Femur (tissue), 1 donor: Measurements from ENCODE around the gene UHRF2.
"Not testable (repeated sequence)": the region's sequence is repeated elsewhere in the genome, so short reads cannot be mapped to it uniquely, and the experiment has no call there.

Experiments
- DNase-seq: peaks from one replicate; pipeline ENCODE4 v3.0.0-alpha.2; 2017

UHRF2 gene, protein sequence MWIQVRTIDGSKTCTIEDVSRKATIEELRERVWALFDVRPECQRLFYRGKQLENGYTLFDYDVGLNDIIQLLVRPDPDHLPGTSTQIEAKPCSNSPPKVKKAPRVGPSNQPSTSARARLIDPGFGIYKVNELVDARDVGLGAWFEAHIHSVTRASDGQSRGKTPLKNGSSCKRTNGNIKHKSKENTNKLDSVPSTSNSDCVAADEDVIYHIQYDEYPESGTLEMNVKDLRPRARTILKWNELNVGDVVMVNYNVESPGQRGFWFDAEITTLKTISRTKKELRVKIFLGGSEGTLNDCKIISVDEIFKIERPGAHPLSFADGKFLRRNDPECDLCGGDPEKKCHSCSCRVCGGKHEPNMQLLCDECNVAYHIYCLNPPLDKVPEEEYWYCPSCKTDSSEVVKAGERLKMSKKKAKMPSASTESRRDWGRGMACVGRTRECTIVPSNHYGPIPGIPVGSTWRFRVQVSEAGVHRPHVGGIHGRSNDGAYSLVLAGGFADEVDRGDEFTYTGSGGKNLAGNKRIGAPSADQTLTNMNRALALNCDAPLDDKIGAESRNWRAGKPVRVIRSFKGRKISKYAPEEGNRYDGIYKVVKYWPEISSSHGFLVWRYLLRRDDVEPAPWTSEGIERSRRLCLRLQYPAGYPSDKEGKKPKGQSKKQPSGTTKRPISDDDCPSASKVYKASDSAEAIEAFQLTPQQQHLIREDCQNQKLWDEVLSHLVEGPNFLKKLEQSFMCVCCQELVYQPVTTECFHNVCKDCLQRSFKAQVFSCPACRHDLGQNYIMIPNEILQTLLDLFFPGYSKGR

DNA sequence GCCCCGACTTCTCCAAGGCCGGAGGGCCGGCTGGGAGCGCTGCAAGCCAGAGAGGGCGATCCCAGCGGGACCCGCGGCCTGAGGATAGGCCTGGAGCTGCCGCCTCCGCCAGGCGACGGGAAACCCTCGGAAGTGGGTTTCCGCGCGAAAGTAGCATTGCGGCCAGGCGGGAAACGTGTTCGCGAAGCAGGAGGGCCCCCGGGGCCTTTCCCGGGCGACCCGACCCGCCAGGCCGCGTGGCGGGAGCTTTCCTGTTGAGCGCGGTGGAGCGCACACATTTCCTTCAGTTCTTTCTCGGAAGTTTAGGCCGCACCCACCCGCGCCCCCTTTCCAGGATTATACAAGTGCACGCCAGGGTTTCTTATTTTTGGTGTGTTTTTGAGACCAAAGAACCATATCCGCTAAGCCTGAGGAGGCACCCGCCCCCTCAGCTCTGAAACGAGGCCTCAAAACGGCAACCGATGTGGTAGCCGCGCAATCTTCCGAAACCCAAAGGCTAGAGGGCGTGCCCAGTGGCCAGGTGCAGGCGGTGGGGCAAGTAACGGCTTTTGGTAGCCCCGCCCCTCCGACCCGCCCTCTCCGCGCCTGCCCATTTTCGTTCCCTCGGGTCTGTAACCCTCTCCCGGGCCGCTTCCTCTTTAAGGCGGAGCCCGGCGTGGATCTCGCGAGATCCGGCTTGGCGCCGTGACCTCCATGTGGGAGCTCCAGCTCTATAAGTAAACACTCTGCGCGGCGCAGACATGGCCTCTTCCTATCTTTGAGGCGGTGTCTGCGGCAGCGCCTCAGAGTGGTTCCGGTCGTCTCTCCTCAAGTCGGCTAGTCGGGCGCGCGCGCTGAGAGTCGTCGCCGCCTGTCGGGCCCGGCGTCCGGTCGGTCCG is at the start of gene UHRF2:
TSS of gene UHRF2 (plus strand) at position 713 of the 878 bp plus-strand sequence. CDS start 292 bp downstream, outside the sequence.
- DNase-seq: peak; percentile 99

DNA sequence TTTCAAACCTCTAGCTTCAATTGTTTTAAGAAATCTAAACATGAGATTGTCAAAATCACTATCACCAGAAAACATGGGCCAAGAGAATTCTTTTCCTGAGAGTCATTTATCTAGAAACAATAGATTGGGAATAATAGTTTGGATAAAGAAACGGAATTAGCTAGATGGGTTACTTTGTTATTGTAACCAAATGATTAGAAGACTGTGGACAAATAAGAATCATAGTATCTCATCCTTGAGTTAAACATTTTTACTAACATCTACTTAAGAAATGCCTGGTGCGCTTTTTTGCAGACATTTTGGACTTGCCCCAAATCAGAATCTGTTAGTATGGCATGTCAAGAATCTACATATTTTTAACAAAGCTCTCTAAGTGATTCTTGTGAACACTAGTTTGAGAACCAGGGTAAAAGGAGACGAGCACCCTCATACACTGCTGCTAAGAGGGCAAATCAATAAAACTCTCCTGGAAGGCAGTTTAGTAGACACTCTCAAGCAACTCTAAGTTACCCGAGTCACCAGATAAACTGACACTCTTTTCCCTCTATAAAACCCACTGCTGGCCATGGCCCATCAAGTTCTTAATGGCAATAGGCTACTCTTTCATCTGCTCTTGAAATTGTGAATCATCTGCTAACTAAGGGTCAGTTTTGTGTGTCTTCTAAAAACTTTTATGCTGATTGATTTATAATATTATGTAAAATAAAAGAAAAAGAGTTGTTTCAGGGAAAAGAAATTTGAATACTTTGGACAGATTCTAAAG is 45.7 kb upstream of the UHRF2 start:
- no peak for DNase-seq

DNA sequence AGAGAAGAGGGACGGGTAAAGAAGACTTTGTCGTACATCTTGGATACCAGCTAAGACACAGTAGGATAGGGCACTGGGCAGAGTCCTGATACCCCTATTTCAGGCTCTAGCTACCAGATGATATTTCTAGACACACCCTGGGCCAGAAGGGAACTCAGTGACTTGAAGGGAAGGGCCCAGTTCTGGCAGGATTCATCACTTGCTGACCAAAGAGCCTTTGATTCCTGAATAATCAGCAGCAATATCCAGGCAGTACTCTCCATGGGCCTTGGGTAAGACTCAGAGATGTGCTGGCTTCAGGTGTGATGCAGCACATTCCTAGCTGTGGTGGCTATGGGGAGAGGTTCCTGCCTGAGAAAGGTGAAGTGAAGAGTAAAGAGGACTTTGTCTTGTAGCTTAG is 44.2 kb upstream of the UHRF2 start:
- DNase-seq: no peak

DNA sequence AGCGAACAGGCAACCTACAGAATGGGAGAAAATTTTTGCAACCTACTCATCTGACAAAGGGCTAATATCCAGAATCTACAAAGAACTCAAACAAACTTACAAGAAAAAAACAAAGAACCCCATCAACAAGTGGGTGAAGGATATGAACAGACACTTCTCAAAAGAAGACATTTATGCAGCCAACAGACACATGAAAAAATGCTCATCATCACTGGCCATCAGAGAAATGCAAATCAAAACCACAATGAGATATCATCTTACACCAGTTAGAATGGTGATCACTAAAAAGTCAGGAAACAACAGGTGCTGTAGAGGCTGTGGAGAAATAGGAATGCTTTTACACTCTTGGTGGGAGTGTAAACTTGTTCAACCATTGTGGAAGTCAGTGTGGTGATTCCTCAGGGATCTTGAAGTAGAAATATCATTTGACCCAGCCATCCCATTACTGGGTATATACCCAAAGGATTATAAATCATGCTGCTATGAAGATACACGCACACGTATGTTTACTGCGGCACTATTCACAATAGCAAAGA is 31.5 kb upstream of the UHRF2 start:
- DNase-seq: not testable (repeated sequence)

DNA sequence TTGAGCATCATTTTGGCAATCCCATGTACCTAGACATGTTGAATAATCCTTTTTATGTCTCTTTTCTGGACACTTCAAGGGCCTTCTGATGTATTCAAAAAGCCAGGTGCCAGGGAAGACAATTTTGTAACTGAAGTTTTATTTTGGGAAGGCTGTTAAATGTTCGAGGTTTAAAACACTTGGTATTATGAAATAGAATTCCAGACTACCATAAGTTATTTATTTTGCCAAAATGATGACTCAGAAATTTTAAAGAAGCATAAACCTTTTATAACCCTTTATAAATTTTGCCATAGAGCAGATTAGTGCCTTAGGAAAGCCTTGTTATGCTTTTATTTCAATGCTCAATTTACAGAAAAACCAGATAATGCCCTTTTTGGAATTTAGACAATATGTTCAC is 30.3 kb upstream of the UHRF2 start:
- DNase-seq: no peak

DNA sequence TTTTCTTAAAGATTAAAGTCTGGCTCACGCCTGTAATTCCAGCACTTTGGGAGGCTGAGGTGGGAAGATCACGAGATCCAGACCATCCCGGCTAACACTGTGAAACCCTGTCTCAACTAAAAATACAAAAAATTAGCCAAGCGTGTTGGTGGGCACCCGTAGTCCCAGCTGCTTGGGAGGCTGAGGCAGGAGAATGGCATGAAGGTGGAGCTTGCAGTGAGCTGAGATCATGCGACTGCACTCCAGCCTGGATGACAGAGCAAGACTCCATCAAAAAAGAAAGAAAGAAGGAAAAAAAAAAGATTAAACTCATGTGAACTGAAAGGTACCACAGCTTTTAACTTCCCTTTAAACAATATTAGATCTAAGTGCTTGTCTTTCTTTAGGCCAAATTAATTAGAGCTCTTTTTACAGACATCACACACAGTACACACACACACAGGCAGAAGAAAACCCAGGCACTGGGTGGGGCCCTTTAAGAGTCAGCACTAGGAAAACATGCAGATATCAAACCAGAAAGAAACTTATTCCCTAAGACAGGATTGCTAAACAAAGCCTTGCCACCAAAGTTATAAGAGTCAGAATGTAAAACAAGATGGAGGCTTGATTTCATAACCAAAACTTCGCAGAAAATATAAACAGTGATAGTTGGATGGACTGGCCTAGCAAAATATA is 29.3 kb upstream of the UHRF2 start:
- no peak for DNase-seq

DNA sequence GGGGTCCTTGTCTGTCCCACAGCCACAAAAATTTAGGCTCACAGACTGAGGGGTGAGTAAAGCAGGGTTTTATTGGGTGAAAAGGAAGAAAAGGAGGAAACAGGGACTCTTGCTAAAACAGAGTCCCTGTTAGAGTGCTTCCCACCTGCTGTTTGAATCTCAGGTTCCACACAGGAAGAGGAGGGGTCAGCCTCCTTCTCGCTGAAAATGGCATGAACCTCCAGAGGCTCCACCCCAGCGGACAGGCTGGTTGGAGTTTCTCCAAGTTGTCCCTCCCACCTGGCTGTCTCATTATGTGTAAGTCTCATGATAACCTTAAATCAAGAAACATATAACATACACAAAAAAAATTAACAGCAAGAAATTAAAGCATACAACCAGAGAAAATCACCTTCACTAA is 28.3 kb upstream of the UHRF2 start:
- DNase-seq: no peak

DNA sequence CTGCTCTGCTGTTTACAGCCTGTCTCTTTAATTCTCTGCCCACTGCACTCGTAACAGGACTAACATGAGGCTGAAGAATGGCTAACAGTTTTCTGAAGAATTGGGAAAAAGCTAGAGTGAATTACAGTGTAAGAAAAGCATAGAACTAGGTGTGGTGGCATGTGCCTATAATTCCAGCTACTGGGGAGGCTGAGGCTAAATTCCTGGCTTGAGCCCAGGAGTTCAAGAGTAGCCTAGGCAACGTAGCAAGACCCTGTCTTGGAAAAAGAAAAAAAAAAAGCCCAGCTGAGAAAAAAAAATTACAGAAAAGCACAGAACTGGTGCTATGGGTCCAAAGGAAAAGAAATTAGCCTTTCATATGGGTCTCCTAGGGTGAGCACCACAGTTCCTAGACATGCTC is 13.9 kb upstream of the UHRF2 start:
- DNase-seq: no peak

DNA sequence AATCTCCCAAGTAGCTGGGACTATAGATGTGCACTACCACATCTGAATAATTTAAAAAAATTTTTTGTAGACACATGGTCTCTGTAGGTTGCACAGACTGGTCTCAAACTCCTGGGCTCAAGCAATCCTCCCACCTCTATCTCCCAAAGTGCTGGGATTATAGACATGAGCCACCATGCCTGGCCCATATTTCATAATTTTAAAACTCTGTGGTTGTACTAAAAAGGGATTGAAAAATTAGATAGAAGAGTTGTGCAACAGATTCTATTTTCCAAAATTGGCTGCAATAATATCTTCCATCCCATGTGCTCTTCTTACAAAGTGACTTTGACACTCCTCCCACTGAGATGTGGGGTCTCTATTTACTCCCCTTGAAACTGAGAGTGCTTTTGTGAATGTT is 7.6 kb upstream of the UHRF2 start:
- DNase-seq: no peak

DNA sequence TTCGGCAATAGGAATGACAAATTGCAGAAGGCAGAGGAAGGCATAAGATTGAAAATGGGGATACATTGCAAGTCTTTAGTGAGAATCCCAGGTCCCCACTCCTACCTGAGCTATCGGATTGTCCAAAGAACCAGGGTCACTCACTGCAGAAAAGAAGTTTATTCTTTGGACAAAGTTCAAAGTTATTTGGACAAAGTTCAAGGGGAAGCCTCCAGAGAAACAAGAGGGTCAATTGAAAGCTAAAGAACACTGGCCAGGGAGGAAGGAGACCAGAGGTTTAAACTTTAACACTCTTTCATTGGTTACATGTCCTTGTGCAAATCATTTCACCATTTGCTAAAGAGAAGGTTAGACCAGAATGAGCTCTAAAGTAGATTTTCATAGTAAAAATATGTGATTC is 5.2 kb upstream of the UHRF2 start:
- no peak for DNase-seq

DNA sequence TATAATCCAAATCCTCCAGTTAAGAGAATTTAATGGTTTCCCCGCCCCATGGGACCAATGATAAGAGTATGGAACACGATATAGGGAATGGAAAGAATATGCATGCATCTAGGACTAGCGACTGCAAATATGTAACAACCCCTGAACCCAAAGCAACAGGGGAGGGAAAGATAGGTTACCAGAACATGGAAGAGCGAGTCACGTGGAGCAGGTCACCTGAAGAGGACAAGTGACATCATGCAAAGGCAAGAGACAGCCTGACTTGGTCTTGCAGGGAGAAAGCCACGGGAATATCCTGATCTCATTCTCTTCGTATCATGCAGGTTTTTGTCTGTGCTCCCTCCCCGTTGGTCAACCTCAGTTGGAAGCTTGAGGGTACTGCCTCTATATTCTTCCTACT is 4.7 kb upstream of the UHRF2 start:
- DNase-seq: no peak

DNA sequence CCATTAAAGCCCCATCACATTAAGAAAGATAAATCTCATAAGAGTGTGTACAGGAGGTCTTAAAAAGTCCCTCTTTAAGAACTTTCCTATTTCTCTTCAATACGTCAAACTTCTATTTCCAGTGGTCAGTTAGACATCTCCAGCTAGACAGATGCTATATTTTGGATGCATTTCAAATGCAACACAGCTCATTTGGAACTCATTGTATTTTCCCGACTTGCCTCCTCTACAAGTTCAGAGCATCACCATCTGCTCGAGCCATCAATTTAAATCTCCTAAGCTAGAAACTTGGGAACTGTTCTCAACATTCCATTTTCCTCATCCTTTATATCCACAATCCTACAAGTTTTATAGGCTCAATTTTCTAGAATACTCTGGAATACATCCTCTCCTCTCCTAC is 3.2 kb upstream of the UHRF2 start:
- DNase-seq: no peak

DNA sequence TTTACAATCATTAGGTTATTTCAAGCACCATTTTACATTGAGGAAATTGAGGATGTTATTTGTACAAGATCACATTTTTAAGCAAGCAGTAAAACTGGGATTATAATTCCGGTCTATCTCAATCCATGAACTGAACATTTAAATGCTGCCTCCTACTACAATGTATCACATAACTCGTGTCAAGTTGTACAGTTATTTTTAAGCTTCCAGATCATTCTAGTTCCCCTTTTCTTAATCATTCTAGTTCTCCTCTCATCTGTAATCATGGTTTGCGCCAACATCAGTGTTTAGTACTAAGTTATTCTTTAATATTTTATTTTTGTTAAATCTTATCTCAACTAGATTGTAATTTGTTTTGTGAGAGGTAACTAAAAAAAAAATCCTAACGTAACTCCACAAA is 2.4 kb upstream of the UHRF2 start:
- DNase-seq: no peak

DNA sequence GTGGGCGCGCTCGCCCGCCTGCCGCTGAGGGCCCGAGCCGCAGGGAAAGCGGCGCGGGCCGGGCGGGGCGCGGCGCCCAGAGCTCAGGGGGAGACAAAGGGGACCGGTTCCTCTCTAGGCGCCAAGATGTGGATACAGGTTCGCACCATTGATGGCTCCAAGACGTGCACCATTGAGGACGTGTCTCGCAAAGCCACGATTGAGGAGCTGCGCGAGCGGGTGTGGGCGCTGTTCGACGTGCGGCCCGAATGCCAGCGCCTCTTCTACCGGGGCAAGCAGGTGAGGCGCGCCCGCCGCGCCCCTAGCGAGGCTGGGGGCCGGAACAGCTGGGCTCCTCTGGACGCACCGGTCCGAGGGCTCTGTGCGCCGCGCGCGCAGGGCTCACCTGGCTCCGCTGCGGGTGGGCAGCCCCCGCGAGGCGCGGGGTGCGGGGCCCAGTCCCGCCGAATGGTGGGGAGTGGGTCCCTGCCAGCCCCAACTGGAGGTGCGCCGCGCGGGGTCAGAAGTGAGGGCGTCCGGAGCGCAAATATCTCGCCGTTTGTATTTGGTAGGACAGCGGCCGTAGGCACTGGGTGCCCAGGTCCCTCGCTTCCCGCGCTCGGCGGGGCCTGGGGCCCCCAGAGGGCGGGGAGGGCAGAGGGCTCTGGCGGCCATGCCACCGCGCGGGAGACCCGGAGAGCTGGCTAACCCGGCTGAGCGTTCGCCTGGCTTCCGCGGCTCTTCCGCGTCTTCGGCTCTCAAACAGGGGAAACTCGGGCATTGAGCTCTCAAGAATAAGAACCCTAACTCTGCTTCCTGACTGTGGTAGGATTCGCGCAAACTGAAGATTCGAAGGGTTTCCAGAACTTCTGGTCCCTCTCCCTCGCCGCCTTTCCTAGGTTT is 607 bp downstream of the UHRF2 start:
- DNase-seq: peak; percentile 38

DNA sequence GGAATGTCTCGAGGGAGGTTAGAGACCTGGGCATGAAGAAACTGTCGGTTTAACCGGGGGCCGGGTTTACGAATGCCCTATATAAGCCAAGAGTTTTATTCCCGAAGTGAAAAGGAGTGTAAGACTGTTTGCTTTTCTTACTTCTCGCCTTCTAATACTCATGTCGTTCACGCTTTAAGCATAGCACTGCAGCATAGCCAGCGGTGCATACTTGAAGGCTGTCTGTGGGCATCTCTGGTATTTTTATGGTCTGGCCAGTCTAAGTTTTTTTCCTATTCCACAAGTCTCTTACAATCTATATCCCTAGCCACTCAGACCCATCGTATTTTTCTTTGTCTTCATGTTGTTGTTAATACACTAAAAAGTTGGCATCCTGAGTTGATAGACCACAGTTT is 1.2 kb downstream of the UHRF2 start:
- DNase-seq: peak; percentile 30

DNA sequence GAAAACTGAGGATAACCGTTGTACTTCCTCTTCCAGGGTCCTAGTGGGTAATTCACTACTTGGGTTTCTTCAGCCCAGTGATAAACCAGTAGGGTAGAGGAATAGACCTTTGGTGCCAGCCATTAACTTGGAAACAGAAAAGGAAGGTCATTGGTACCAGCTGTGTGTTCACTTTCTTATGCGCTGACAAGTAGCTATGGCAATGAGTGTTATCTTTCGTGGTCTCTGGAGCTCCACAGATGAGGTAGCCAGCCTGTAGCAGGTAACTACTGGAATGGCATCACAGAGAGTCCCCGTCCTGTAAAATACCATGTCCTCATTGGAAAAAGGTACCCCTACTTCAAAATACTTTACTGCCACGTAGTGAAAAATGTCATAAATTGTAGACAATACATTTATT is 2.3 kb downstream of the UHRF2 start:
- DNase-seq: no peak

DNA sequence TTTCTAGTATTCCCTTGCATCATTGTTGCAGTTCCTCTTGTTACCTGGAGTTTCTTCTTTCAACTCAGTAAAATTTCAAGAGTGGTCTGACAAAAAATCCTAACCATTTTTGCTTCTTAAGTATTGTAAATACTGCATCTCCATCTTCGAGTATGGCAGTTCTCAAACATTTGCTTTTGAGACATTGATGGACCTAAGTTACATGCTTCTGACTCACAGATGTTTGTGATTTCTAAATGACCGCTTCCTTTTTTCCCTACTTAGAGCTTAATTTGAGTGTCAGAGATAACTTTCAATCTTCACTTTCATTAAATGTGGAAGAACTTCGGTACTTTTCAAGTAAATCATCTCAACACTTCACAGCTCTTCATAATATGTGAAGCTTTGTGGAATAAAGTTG is 4.2 kb downstream of the UHRF2 start:
- DNase-seq: no peak

DNA sequence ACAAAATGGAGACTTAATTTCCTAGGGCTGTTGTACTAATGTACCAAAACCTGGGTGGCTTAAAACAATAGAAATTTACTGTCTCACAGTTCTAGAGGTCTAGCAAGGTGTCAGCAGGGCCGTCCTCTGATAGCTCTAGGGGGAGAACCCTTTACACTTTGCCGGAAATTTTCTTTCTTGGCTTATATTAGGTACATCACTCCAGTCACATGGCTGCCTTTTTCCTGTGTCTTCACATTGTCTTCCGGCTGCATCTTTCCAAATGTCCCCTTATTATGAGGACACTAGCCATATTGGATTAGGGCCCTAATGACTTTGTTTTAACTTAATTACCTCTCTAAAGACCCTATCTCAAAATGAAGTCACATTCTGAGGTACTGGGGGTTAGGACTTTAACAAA is 5.8 kb downstream of the UHRF2 start:
- DNase-seq: no peak

DNA sequence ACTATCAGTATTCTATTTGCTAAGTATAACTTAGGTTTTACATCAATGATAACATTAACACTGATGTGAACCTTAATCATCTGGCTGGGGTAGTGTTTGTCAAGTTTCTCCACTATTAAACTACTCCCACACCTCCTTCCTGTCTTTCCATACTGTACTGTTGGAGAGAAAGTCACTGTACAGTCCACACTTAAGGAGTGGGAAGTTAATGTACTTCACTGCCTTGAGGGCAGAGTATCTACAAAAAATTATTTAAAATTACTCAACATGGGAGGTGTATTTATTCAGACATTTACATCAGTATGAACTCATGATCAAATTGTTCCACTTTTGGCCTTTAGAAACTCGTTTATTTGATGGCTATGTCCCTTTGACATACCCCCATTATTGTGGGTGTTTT is 11.9 kb downstream of the UHRF2 start:
- DNase-seq: no peak

DNA sequence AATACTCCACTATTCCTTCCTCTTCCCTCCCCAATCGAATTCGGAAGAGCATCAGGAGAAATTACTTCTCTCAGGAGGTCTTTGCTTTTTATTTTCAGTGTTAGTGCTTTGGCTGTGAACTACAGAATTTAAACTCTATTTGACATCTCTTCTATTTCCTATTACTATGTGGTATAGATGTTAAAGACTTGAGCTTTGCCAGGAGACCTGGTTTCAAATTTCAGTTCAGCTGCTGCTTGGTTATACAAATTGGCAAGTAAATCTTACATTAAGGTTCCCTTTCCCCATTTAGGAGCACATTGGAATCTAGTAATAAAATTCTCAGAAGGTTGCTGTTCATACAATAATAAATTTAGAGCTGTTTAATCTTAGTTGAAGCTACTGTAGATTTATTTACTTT is 13.1 kb downstream of the UHRF2 start:
- no peak for DNase-seq
